Measurements from ENCODE around the gene PELI3. TPM values are rescaled to one million over a fixed set of nuclear protein-coding genes. Genes with fewer than 3 reads are reported as not detected.
A peak's percentile ranks its signal among the peaks of the same experiment; 100 is the strongest.

Gene PELI3
- total and polyA plus RNA-seq, 2 of the 8 experiments (the other 6 are each of a cell fraction or from before 2014, with no cell fraction given), result 5.2 to 7.6 TPM

- Histone ChIP-seq H4K8ac (ENCODE audit: extremely low read depth, insufficient read depth, low read length) (no peak overlapping the region), H4K20me1 (replicated peaks in 1 of 2; ENCODE audit: control insufficient read depth in 1 of 2, insufficient read depth in 2 of 2, low read length in 2 of 2) (no peaks in the 10 kb centered on the region), H2BK12ac (ENCODE audit: low read depth, low read length) (no peak overlapping the region), H3K27me3 (replicated peaks in 1 of 4; ENCODE audit: control insufficient read depth in 3 of 4, extremely low read depth in 1 of 4, insufficient read depth in 3 of 4, low read length in 3 of 4) (no peaks in the 10 kb centered on the region; a peak in 1 of 7 replicates), H2BK20ac (ENCODE audit: low read length) (no peak overlapping the region), H2BK5ac (ENCODE audit: low read depth, low read length) (0 out of 2 replicates have a peak overlapping the region, but pooled peaks have one; percentile 12), H3K14ac (ENCODE audit: insufficient read length) (no peak overlapping the region), H3K79me1 (ENCODE audit: low read depth, low read length) (no peaks in the 10 kb centered on the region), H2BK120ac (replicated peaks; ENCODE audit: low read depth, low read length) (no peak overlapping the region), H4K5ac (ENCODE audit: insufficient read length, low read depth, low read length) (no peak overlapping the region), H4K91ac (replicated peaks; ENCODE audit: insufficient read length, low read length) (no peak overlapping the region), H2BK15ac (ENCODE audit: low read length) (no peak overlapping the region), H3K79me2 (ENCODE audit: control insufficient read depth in 1 of 2, insufficient read depth in 2 of 2, low read length in 2 of 2) (no peaks in the 10 kb centered on the region), H3K4ac (replicated peaks; ENCODE audit: insufficient read length, low read depth, low read length) (no peak overlapping the region), H2AFZ (ENCODE audit: low read length) (no peak overlapping the region), H3K9ac (replicated peaks in 1 of 4; ENCODE audit: extremely low read depth in 1 of 4, low read depth in 3 of 4, low read length in 3 of 4) (no peak overlapping the region), H3K9me3 (ENCODE audit: insufficient read depth in 2 of 2, low read depth in 1 of 2, low read length in 1 of 2) (peaks cover 0 to 4% of the 10 kb centered on the region in 2 experiments; a peak in 1 of 4 replicates), H3K4me3 (ENCODE audit: extremely low read depth in 1 of 4, insufficient read depth in 2 of 4, low read depth in 3 of 4, low read length in 4 of 4) (no peak overlapping the region), H3K23ac (ENCODE audit: insufficient read length) (no peak overlapping the region), H3K36me3 (ENCODE audit: control insufficient read depth in 2 of 4, insufficient read depth in 4 of 4, low read length in 3 of 4) (no peaks in the 10 kb centered on the region), H3K23me2 (ENCODE audit: low read depth, low read length) (no peaks in the 10 kb centered on the region), H3K4me2 (ENCODE audit: insufficient read depth in 1 of 2, low read depth in 2 of 2, low read length in 2 of 2) (no peak overlapping the region), H3K27ac (ENCODE audit: low read depth, low read length) (no peak overlapping the region), H3K4me1 (replicated peaks in 1 of 4; ENCODE audit: control insufficient read depth in 3 of 4, insufficient read depth in 4 of 4, low read length in 3 of 4) (peaks cover 0 to 6% (median 0%) of the 10 kb centered on the region in 4 experiments; a peak in 2 of 7 replicates), H3K18ac (ENCODE audit: extremely low read depth, low read length) (no peak overlapping the region), H2AK5ac (ENCODE audit: low read depth, low read length) (no peak overlapping the region), H3K56ac (replicated peaks; ENCODE audit: insufficient read length, low read depth, low read length) (no peak overlapping the region)
- ChIA-PET CTCF (ENCODE audit: partially characterized antibody) (interaction anchor here (1.7 kb wide), 1 partner anchor 12 kb away, joined by 10 read pairs; the partner anchor contains the start of gene MRPL11), POLR2A (ENCODE audit: partially characterized antibody) (no interaction called here)
- 87% methylated on average over 4 of the region's 4 CpGs; no CpG with 5 or more reads in 1 of the 2 experiments for WGBS, 2 experiments (ENCODE audit: extremely low coverage in 1 of 2, insufficient coverage in 1 of 2, insufficient read length in 1 of 2, insufficient replicate concordance in 2 of 2, low coverage in 1 of 2, low lambda C conversion rate in 2 of 2, missing lambda C conversion rate in 1 of 2)
- no peak for DNase-seq (ENCODE audit: low read depth in 1 of 2, low spot score in 2 of 2)
- no peak for FAIRE-seq
- TF ChIP-seq GTF2F1 (IDR thresholded peaks at IDR 0.05; ENCODE audit: borderline replicate concordance, low read depth, low read length), result no peak
- TF ChIP-seq CHD1 (IDR thresholded peaks at IDR 0.05; ENCODE audit: low read depth, low read length), result no peak
- TF ChIP-seq ATF2 (IDR thresholded peaks at IDR 0.05; ENCODE audit: low read length), result no peak
- TF ChIP-seq RNF2 (IDR thresholded peaks at IDR 0.05; ENCODE audit: borderline replicate concordance, low read depth, low read length, missing control alignments, poor library complexity, severe bottlenecking), result no peak
- TF ChIP-seq, protein P1, sequence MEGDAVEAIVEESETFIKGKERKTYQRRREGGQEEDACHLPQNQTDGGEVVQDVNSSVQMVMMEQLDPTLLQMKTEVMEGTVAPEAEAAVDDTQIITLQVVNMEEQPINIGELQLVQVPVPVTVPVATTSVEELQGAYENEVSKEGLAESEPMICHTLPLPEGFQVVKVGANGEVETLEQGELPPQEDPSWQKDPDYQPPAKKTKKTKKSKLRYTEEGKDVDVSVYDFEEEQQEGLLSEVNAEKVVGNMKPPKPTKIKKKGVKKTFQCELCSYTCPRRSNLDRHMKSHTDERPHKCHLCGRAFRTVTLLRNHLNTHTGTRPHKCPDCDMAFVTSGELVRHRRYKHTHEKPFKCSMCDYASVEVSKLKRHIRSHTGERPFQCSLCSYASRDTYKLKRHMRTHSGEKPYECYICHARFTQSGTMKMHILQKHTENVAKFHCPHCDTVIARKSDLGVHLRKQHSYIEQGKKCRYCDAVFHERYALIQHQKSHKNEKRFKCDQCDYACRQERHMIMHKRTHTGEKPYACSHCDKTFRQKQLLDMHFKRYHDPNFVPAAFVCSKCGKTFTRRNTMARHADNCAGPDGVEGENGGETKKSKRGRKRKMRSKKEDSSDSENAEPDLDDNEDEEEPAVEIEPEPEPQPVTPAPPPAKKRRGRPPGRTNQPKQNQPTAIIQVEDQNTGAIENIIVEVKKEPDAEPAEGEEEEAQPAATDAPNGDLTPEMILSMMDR (IDR thresholded peaks at IDR 0.05; ENCODE audit: control extremely low read depth in 1 of 3, insufficient read depth in 1 of 3, low read depth in 1 of 3, low read length in 3 of 3), result no peak
- TF ChIP-seq RBBP5 (IDR thresholded peaks at IDR 0.05; ENCODE audit: borderline replicate concordance, low read depth, low read length), result no peak
- no peak for TF ChIP-seq CTBP2 (IDR thresholded peaks at IDR 0.05; ENCODE audit: borderline replicate concordance, insufficient read depth, insufficient read length, low read length)
- no peak for TF ChIP-seq BACH1 (IDR thresholded peaks at IDR 0.05; ENCODE audit: low read length)
Measured at GRCh38 chr11:66450560-66450959, 16.1 kb upstream of the PELI3 start.
